COLO668 (cell line): Measurements from ENCODE around the gene JAZF1.
"Not testable (repeated sequence)": the region's sequence is repeated elsewhere in the genome, so short reads cannot be mapped to it uniquely, and the experiment has no call there.

ENCODE experiments used
- DNase-seq: peaks from one replicate; lab custom pipeline; 2025; ENCODE audit not compliant: unreplicated experiment; lab: John Stamatoyannopoulos, UW

Gene JAZF1

DNA sequence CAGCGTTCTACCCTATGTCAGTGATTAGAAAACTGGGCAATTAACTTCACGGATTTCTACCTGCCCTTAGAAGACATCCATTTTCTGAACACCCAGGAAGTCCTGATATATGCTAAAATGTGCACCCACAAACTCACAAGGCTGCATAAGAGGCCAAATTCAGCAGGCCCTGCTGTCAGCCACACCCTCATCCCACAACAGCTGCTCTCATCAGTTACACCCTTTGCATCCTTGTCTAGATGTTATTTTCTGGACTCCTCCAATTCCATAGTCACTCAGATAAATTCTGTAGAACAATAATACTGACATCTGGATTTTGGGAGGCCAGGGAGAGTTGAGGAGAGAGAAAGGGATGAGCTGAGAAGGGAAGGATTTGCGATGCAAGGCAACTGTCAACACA is 231.7 kb downstream of the JAZF1 start:
- DNase-seq = no peak

DNA sequence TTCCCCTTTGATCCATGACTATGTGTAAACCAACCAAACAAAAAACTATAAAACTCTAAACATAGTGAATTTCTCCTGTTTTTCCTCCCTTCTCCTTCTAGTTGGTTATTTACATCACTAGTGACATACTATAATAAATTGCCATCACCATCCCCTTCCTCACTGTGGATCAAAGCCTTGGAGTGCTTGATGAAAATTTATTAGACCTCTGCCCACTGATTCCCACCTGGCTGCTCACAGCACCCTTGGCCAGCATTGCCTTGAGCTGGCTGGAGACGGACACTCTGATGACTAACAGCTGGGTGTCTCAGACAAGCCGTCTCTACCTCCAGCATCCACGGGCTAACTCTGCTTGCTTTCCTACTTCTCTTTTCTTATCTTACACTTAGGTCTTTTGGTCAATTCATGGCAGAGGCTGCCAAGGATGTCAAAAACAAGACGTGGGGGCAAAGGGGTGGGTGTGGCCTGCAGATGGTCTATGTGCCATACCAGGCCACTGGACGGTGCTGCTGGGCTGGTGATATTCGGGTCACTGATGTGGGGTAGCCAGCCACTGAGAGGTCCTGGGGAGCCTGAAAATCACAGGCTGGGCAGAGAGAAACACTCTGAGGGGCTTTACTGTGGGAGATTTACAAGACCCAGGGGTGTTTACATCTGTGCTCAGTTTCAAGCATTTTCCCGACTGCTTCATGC is 232.9 kb downstream of the JAZF1 start:
- no peak for DNase-seq

DNA sequence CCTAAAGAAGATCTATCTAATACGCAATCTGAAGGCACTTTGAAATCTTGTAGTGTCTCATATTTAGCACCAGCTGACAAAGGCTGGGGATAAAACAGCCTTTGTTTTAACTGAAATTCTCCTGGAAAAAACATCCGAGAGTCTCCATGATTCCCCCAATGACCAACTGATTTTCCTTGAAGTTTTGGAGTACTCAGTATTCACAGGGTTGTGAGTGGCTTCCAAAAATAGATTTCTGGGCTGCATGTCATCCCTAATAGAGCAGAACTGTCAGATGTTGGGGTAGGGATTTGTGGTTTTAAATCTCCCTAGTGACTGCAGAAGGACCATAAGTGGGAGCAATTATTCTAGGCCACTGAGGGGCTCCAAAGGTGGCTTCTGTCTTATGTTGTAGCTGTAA is 234.2 kb downstream of the JAZF1 start:
- no peak for DNase-seq

DNA sequence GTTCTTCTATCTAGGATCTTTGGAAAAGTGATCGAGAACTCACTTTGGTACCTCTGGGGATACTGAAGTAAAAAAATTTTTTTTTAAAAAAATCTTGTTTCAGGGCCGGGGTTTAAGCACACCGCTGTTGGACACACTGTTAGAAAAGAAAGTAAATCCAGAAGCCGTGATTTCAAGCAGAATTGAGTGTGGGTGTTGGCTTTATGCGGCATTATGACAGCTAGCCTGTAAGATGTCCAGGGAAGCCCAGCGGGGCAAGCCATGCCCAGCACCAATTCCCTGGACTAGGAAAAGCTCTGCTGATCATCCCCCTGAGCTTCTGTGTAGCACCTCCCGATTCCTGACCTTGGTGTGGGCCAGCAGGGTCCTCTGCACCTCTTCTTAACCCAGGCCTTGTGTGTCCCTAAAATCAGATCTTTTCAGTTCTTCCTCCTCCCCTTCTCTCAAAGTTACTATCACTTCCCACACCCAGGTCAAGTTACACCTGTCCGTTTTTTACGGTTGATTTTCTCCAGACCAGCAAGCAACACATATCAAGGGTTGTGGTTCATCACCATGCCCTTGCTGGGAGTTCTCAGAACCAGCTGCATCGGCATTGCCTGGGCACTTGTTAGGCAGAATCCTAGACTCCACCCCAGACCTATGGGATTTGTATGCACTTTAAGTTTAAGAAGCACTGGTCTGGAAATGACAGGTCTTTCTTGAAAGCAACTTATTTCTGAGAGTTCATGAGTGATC is 235.4 kb downstream of the JAZF1 start:
- DNase-seq = no peak

DNA sequence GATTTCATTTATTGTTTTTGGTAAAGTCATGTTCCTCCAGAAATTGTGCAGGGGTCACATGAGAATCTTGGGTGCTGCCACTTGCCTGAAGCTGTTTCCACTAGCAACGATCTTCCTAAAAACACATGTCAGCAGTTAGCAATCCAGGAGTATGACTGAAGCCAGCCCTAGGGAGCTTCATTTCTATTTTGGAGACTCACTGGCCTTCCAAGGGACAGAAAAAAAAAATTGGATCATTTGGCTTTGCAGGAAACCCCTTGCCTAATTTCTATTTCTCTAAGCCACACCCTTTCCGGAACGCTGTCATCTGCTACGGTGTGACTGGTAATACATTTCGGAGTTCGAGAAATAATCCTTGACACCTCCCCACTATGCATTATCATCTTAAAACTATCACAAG is 236.0 kb downstream of the JAZF1 start:
- DNase-seq = no peak

DNA sequence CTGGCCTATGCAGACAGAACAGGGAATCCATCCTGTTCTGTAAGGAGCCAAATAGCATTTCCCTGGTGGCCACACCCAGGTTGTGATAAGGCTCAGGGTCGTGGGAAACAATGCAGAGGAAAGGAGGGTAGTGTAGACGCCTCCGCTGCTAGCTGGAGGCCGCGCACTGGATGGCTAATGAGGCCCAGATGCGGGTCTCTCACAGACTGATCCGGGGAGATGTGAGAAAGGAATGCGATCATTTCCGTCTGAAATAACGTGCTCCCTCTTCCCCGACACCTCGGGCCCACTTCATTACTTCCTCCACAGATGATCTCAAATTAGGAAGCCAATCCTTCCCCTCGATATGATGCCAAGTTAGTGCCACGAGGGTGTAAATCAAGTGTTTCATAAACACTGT is 237.4 kb downstream of the JAZF1 start:
- no peak for DNase-seq

DNA sequence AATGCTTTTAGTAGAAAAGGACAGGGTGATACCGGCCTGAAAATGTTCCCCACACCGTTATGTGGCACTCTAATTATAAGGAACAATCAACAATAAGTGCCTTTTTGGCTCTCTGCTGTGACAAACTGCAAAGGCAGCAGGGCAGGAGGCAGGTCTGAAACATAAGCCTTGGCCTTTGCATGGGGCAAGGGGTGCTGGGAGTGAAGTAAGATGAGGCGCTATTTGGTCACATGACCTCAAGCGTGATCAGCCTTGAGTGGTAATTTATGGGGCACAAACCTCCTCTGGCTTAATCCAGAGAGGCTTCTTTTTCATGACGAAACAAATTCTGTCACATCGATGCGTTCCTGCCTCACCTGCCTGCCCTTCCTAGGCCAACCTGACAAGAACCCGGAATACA is 237.9 kb downstream of the JAZF1 start:
- DNase-seq = no peak

DNA sequence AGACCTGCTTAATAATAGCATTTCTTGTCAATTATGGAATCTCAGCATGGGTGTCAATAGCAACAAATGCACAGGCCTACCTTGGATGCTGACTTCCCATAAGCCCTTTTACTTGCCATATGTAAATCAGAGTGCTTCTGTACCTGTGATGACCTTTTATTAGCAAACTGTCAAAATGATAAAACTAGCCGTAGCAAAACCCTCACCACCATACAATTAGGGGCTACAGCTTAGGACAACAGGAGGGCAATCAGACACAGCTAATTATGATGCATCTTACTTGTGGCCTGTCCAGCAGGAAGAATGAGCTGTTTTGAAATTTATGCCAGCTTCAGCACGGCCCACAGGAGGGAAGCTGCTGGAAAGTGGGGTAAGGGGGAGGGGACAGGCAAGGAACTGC is 239.1 kb downstream of the JAZF1 start:
- DNase-seq = no peak

DNA sequence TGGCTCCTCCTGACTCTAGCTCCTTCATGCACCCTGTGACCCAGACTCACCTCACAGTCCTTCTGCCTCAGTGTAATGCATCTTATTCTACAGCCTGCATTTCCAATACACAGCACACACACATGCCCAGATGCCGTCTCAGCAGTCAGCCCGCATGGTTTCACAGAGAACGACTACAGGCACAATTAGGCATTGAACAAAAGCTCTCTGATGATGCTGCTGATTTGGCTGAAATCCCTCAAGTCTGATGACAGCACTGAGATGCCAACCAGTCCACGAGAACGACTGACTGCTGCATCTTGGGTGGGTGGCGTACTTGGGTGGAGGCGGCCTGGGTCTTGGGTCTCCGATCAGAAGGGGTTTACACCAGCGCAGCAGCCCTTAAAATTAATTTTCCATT is 240.3 kb downstream of the JAZF1 start:
- DNase-seq = no peak

DNA sequence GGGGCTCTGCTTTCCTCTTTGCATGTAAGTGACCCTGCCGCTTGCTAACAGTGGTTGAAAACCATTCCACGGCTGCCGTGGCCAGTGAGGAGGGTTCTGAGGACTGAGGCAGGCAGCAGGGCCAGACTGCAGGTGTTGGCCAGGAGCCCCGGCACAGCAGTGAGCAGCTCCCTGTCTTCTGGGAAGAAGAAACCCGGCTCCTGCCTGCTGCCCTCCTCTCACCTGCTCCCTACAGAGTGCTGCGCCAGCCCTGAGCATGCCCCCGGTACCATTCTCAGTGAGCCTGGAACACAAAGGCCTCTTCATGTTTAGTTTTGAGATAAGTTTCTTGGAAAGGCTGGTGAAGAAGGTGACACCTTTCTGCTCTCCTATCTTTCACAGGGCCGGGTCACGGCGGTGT is 240.7 kb downstream of the JAZF1 start:
- no peak for DNase-seq

DNA sequence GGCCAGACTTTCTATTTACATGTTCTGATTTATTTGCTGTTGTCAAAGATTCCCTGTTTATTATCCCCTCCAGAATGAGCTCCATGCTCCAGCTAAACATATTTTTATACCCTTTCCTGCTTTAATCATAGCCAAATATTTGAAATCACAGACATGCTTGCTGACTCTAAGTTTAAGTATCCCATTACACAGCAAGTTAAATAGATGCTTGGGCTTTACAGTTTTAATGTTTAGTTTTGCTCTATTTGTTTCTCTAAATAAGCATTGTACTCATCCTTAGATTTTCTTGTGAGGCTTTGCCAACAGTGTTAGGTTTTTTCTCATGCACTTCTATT is 243.9 kb downstream of the JAZF1 start:
- DNase-seq = no peak

DNA sequence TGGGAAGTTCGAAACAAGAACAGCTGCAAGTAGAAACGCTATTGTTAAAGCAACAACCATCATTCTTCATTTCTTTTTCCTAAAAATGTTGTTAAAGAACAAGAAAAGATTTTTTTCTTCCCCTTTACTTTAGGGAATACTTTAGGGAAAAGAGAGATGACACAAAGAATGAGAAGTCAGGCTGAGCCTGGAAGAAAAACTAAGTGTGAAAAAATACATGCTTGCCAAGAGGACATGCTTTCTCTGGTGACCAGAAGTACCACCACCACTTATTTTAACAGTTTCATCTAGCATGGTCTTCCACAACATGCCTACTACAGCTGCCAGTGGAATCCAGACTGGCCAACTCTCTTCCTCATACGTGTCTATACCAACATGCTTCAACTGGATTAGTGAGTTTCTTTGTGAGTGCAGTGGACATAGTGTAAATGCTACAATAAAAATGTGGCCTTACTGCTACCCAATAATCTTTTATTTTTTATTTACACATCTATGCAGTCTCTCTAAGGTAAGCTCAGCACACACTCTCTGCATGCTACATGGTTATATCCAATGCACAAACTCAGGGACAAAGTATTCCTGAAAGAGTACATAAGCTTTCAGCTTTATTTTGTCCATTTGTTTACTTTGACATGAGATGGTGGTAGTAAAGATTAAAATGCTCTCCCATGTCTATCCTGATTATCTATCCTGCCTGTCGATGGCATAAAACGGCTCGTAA is 244.4 kb downstream of the JAZF1 start:
- DNase-seq = no peak

DNA sequence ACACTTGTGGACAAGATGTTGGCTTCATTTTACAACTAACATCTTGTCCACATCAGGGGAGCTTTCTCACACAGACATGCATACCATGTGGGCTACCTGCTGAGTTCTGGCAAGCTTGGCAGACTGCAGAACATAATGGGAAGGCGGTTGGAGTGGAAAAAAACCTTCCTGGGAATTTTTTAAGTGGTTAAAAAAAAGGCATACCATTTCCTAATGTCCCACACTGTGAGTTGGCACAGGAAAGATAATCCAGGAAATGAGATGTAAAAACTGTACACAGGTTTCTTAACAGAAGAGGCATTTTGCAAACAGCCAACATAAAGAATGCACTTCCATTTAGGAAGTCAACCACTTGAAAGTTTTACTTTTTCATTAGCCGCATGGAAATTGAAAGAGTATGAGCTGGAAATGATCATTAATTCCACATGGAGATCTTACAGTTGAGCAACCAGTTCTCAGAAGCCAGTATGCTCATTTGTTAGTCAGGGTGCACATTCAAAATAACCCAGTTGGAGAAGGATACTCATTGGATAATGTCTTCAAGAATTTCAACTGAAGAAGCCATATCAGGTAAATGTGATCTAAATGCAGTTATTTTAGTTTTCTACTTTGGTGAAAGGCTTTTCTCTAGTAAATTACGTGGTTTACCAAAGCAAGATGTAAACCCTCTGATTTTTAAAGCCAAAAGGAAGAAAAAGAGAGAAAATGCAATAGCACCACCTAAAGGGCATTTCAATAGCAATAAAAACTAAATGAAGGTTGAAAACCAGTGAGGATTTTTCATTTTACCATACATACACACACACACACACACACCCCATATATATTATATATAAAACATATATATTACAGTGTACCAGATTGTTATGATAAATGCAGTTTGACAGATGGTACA is 246.7 kb downstream of the JAZF1 start:
- no peak for DNase-seq

DNA sequence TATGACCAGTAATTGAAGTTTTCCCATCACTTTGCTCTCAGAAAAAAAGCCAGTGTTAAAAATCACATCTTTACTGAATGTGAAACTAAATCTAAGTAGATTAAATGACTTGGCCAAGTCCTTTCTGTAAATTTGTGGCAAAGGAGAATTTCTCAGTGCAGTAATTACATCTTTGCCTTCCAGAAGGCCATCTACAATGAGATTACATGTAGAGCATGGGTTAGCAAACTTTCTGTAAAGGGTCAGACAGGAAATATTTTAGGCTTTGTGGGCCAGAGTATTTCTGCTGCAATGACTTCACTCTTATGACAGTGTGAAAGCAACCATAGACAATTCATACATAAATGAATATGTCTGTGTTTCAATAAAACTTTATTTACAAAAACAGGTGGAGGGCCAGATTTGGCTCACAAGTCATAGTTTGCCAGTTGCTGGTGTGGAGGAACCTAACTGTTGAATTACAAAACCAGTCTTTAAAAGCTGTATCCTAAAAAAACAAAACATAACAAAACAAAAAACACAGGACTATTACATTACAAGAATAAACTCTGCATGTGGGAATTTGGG is 249.6 kb downstream of the JAZF1 start:
- DNase-seq = no peak

DNA sequence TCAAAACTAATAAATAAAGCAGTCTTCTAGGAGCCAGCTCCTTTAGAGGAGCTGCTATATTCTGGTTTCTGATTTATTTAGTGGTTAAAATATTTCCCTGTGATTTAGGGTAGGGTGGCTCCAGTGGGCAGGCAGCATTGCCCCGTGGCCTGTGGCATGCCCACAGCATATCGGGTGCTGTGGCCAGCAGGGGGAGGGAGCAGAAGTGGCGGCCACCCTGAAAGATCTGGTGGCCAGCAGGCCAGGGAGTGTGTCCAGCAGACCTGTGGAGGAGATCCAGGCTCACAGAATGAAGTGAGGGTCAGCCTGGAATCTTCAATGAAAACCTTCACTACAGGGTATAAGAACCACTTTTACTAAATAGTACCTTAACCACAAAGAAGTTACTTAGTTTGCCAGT is 251.5 kb downstream of the JAZF1 start:
- DNase-seq = no peak

DNA sequence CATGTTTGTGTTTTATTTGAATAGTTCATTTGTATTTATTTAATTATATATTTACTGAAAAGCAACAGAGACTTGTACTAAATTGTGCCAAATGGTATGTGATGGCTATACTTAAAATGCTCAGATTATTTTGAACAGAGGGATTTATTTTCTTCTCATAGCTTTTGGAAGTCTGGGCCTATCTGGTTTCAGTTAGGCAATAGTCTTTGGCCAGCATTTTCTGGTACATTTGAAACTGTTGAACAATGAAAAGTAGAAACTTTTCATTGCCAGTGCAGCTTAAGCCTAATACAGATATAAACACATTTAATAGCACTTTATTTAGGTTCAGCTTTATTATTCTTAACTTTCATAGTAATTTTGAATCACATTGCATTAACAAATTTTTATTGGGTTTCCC is 252.6 kb downstream of the JAZF1 start:
- DNase-seq = no peak

DNA sequence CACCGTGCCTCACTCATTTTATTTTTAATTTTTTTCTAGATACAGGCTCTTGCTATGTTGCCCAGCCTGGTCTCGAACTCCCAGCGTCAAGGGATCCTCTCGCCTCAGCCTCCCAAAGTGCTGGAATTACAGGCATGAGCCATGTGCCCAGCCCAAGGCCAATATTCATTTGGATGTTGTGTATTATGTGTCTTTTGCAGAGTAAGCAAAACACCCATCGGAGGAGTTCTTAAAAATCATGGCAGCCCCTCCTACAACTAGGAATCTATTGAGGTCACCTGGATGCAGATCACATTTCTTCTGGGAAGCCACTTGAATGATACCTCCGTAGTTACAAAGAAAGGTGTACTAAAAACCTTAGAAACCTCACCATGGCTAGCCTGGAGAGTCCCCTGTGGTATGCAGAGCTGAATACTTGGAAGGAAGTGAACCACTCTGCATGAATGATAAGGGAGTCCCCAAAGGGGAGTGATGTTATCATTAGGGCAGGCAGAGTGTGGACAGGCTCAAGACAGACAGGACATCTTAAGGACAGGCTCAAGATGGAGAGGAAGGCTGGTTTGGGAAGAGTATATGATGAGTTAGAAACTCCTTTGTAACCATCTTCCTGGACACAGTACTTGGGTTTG is 254.9 kb downstream of the JAZF1 start:
- no peak for DNase-seq

DNA sequence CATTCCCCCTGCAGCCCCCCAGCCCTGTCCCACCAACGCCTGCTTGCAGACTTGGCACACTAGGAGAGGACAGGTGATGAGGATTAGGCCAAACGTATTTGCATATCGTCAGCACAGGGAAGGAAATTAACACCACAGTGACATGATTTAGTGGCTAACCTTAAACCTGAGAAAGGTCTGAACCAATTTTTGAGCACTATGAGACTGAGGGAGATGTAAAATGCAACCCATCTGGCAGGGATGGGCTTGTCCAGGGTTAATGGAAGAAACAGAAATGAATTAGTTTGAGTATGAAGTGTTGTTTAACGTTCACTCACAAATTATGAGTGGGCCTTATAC is 257.0 kb downstream of the JAZF1 start:
- DNase-seq = no peak

DNA sequence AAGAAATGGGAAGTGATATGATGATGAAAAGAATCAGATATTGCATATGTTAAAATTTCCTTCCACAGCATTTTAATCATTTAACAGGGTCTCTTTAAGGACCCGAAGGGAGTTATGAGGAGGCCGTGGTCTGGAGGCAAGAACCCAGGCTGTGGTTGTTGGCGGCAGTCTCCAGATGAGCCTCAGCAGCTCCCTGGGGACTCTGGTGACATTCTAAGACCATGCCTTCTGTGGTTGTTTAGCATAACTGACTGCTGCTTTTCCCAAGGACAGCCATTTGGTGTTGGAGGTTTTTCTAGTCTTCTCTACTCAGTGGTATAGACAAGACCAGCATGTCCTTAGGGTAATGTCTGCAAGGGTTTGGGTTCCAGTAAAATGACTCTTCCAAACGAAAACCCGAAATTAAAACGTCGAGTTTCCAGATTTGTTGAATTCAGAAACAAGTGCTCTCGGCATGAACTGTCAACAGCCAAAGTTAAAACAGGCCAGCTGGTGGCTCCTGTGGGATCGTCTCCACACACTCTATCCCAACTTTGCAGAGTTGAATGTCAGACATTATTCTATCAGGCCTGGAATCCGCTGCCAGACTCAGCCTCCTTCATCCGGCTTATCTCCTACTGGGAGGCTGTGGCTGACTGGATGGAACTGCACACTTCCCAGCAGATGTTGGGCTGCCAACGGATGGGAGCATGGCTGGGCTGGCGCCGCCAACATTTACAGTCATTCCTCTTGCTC is 257.5 kb downstream of the JAZF1 start:
- no peak for DNase-seq

DNA sequence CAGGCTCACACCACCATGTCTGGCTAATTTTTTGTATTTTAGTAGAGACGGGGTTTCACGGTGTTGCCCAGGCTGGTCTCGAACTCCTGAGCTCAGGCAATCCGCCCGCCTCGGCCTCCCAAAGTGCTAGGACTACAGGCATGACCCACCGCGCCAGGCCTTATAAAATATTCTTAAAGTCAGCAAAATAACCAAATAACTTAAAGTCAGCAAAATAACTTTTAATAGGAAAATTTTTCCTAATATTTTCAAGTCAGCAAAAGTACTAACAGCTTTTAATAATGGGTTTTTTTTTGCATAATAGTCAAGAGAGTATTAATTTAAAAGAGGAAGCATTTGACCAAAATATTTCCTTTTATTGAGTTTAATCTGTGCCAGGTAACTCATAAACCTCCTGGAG is 258.2 kb downstream of the JAZF1 start:
- DNase-seq = not testable (repeated sequence)
